GM23248 (cell line): ENCODE data around the gene LIFR. TPM values are rescaled to one million over a fixed set of nuclear protein-coding genes. Genes with fewer than 3 reads are reported as not detected.
A peak's percentile ranks its signal among the peaks of the same experiment; 100 is the strongest.

ENCODE experiments used
- DNase-seq: peaks from one replicate; pipeline ENCODE4 v3.0.0-alpha.2; 2015
- H2AFZ ChIP-seq: fragments of 200-600 bp; sonication (generic); 2 replicates; pipeline ENCODE4 v1.6.1; 2016; ENCODE audit warnings: antibody characterized with exemption
- H3F3A ChIP-seq: fragments of 200-600 bp; sonication (generic); 2 replicates; pipeline ENCODE4 v1.6.1; 2016; ENCODE audit warnings: mild to moderate bottlenecking, antibody characterized with exemption, mixed run types; ENCODE audit not compliant: insufficient read depth
- H3K27ac ChIP-seq: fragments of 200-600 bp; sonication (generic); 2 replicates; pipeline ENCODE4 v1.5.1; 2016; ENCODE audit warnings: mild to moderate bottlenecking
- H3K27me3 ChIP-seq: fragments of 200-600 bp; sonication (generic); replicated peaks from 2 replicates; pipeline ENCODE4 v1.6.1; 2016; ENCODE audit warnings: mild to moderate bottlenecking; ENCODE audit not compliant: insufficient read depth
- H3K36me3 ChIP-seq: fragments of 200-600 bp; sonication (generic); 2 replicates; pipeline ENCODE4 v1.6.1; 2016; ENCODE audit warnings: low read depth, mild to moderate bottlenecking
- H3K4me1 ChIP-seq: fragments of 200-600 bp; sonication (generic); 2 replicates; pipeline ENCODE4 v1.6.1; 2016; ENCODE audit warnings: mild to moderate bottlenecking; ENCODE audit not compliant: insufficient read depth
- H3K4me2 ChIP-seq: fragments of 200-600 bp; sonication (generic); one replicate; pipeline ENCODE4 v1.6.1; 2016; ENCODE audit warnings: mild to moderate bottlenecking; ENCODE audit not compliant: unreplicated experiment
- H3K4me3 ChIP-seq: fragments of 200-600 bp; sonication (generic); 2 replicates; pipeline ENCODE4 v1.5.1; 2016; ENCODE audit warnings: mild to moderate bottlenecking
- H3K79me2 ChIP-seq: fragments of 200-600 bp; sonication (generic); 2 replicates; pipeline ENCODE4 v1.6.1; 2016; ENCODE audit warnings: mild to moderate bottlenecking; ENCODE audit not compliant: insufficient read depth
- H3K9ac ChIP-seq: fragments of 200-600 bp; sonication (generic); 2 replicates; pipeline ENCODE4 v1.6.1; 2016; ENCODE audit warnings: mild to moderate bottlenecking
- H3K9me2 ChIP-seq: fragments of 200-600 bp; sonication (generic); 2 replicates; pipeline ENCODE4 v1.6.1; 2016; ENCODE audit warnings: mixed run types, mild to moderate bottlenecking, moderate library complexity; ENCODE audit not compliant: insufficient read depth
- H3K9me3 ChIP-seq: fragments of 200-600 bp; sonication (generic); one replicate; pipeline ENCODE4 v1.6.1; 2017; ENCODE audit warnings: low read depth
- H4K20me1 ChIP-seq: fragments of 200-600 bp; sonication (generic); 2 replicates; pipeline ENCODE4 v1.6.0; 2016; ENCODE audit not compliant: insufficient read depth
- EZH2 ChIP-seq: fragments of 200-600 bp; sonication (generic); IDR thresholded peaks from 2 replicates; pipeline ENCODE4 v1.6.1; 2018; ENCODE audit warnings: antibody characterized with exemption, mild to moderate bottlenecking; ENCODE audit not compliant: insufficient read depth, poor library complexity, severe bottlenecking
- EZH2phosphoT487 ChIP-seq: fragments of 200-600 bp; sonication (generic); IDR thresholded peaks from 2 replicates; pipeline ENCODE4 v1.6.1; 2018; ENCODE audit warnings: antibody characterized with exemption, moderate library complexity, mild to moderate bottlenecking, low read depth; ENCODE audit not compliant: insufficient read depth
- WGBS, 2 experiments: methylation state at CpG; one replicate each; pipeline ENCODE4 v1.1.6; 2015 to 2017; ENCODE audit warnings: low lambda C conversion rate in 2 of 2, low coverage in 1 of 2; ENCODE audit errors: missing lambda C conversion rate in 2 of 2; 5-methylcytosine and 5-hydroxymethylcytosine counted together
- in situ Hi-C: fragments of 300-500 bp; cut with MboI; formaldehyde crosslinking; loops from 2 replicates; pipeline ENCODE4 v1.15.0; 2020
- polyA plus RNA-seq: library from polyadenylated mRNA; unstranded; fragments of >200 nt; fragmentation: Nextera tagmentation; extraction: Ambion mirVana; gene quantifications from 2 replicates; pipeline ENCODE4 v1.2.1, GENCODE V29; 2016
- total RNA-seq: library from RNA; depleted of rRNA; stranded (reverse); fragments of >200 nt; shearing (Covaris generic); gene quantifications from 2 replicates; pipeline ENCODE4 v1.2.3, GENCODE V29; 2014

Gene LIFR
- total and polyA plus RNA-seq, 2 experiments from 2014 or later = 6.9 to 8.1 TPM

- H3K4me3 ChIP-seq = no peak overlapping the region
- H2AFZ ChIP-seq = no peak overlapping the region
- no peaks in the 10 kb centered on the region for H3K9me2 ChIP-seq
- H3F3A ChIP-seq = peaks cover 18% of the 10 kb centered on the region
- H3K9me3 ChIP-seq = no peaks in the 10 kb centered on the region
- no peaks in the 10 kb centered on the region for H3K27me3 ChIP-seq
- no peak for DNase-seq
- no peaks in the 10 kb centered on the region for H3K79me2 ChIP-seq
- no peaks in the 10 kb centered on the region for H3K36me3 ChIP-seq
- no peak for TF ChIP-seq EZH2phosphoT487
- TF ChIP-seq EZH2 = no peak
- H3K4me2 ChIP-seq = no peak overlapping the region
- WGBS, 2 experiments = 87 to 92% methylated on average over 3 of the region's 3 CpGs
- H4K20me1 ChIP-seq = no peaks in the 10 kb centered on the region
- H3K9ac ChIP-seq = no peak overlapping the region
- in situ Hi-C loops = loop anchor here (10.0 kb wide), 2 partner anchors 125 to 245 kb away; no protein-coding TSS in a partner anchor
- H3K27ac ChIP-seq = no peak overlapping the region
- peaks cover 13% of the 10 kb centered on the region; the same call in 1 of the 2 replicates for H3K4me1 ChIP-seq
These were observed 3.0 kb upstream of the LIFR start for GRCh38 chr5:38559428-38559827.

- DNase-seq = no peak
- Histone ChIP-seq H3K27ac (no peak overlapping the region), H3K36me3 (no peaks in the 10 kb centered on the region), H3K9me2 (no peaks in the 10 kb centered on the region), H4K20me1 (no peaks in the 10 kb centered on the region), H3K79me2 (no peaks in the 10 kb centered on the region), H3K9me3 (no peaks in the 10 kb centered on the region), H3K27me3 (no peaks in the 10 kb centered on the region), H3K9ac (peak overlapping the region; percentile 81), H3F3A (peaks cover 18% of the 10 kb centered on the region), H3K4me2 (peak overlapping the region; percentile 97), H2AFZ (peak overlapping the region; percentile 97), H3K4me1 (peaks cover 13% of the 10 kb centered on the region; the same call in 1 of the 2 replicates), H3K4me3 (peak overlapping the region; percentile 87)
- in situ Hi-C loops = loop anchor here (10.0 kb wide), 2 partner anchors 123 to 247 kb away; no protein-coding TSS in a partner anchor
- TF ChIP-seq EZH2 (no peak), EZH2phosphoT487 (no peak)
- WGBS, 2 experiments = 82 to 84% methylated on average over 6 of the region's 6 CpGs
These were observed 1.3 kb upstream of the LIFR start for GRCh38 chr5:38557792-38558191.

GRCh38 chr5:38557308-38557710, 863 bp upstream of the LIFR start:
- Histone ChIP-seq H3K79me2 (no peaks in the 10 kb centered on the region), H3K9ac (peak overlapping the region; percentile 81), H3K4me1 (peaks cover 13% of the 10 kb centered on the region; the same call in 1 of the 2 replicates), H3K4me2 (peak overlapping the region; percentile 97), H4K20me1 (no peaks in the 10 kb centered on the region), H2AFZ (peak overlapping the region; percentile 97), H3K36me3 (no peaks in the 10 kb centered on the region), H3K4me3 (peak overlapping the region; percentile 87), H3K27me3 (no peaks in the 10 kb centered on the region), H3K9me2 (no peaks in the 10 kb centered on the region), H3K27ac (peak overlapping the region; percentile 56), H3K9me3 (no peaks in the 10 kb centered on the region), H3F3A (peaks cover 18% of the 10 kb centered on the region)
- DNase-seq = no peak
- WGBS, 2 experiments = 6 to 9% methylated on average over 14 of the region's 14 CpGs
- TF ChIP-seq EZH2 = no peak
- no peak for TF ChIP-seq EZH2phosphoT487
- in situ Hi-C loops = loop anchor here (10.0 kb wide), 2 partner anchors 123 to 247 kb away; no protein-coding TSS in a partner anchor

GRCh38 chr5:38556088-38556598, 303 bp downstream of the LIFR start:
- DNase-seq = peak; percentile 83
- no peaks in the 10 kb centered on the region for H3K27me3 ChIP-seq
- no peaks in the 10 kb centered on the region for H3K36me3 ChIP-seq
- TF ChIP-seq EZH2phosphoT487 (no peak), EZH2 (no peak)
- H3K79me2 ChIP-seq = no peaks in the 10 kb centered on the region
- H3K9me2 ChIP-seq = no peaks in the 10 kb centered on the region
- peak overlapping the region; percentile 70 for H2AFZ ChIP-seq
- H3K4me3 ChIP-seq = peak overlapping the region; percentile 87
- H3F3A ChIP-seq = peaks cover 18% of the 10 kb centered on the region
- peak overlapping the region; percentile 95 for H3K4me2 ChIP-seq
- H3K27ac ChIP-seq = no peak overlapping the region
- WGBS, 2 experiments = 1% methylated on average over 34 to 39 of the region's 68 CpGs
- peaks cover 13% of the 10 kb centered on the region; the same call in 1 of the 2 replicates for H3K4me1 ChIP-seq
- H3K9ac ChIP-seq = peak overlapping the region; percentile 68
- in situ Hi-C loops = loop anchor here (10.0 kb wide), 2 partner anchors 121 to 249 kb away; no protein-coding TSS in a partner anchor
- no peaks in the 10 kb centered on the region for H3K9me3 ChIP-seq
- no peaks in the 10 kb centered on the region for H4K20me1 ChIP-seq
